Fibroblast of the aortic adventitia (primary cell): ENCODE data around the gene G6PD. TPM values are rescaled to one million over a fixed set of nuclear protein-coding genes. Genes with fewer than 3 reads are reported as not detected.

Experiments used
- DNase-seq: peaks from one replicate; pipeline ENCODE4 v3.0.0-alpha.2; 2010; ENCODE audit warnings: low read depth
- H3K4me3 ChIP-seq: 2 replicates; pipeline ENCODE4 v1.5.1; 2011; ENCODE audit warnings: low read depth, mild to moderate bottlenecking, control low read depth, low read length, moderate library complexity
- CTCF ChIP-seq: IDR thresholded peaks from 2 replicates; pipeline ENCODE4 v1.5.1; 2011; ENCODE audit warnings: mild to moderate bottlenecking, low read length, control low read depth, inconsistent platforms; ENCODE audit not compliant: insufficient read depth
- total RNA-seq: library from RNA; depleted of rRNA; stranded (reverse); fragments of >200 nt; gene quantifications from 2 replicates; pipeline ENCODE4 v1.2.3, GENCODE V29; 2012; ENCODE audit warnings: low replicate concordance

G6PD gene
- total RNA-seq, 1 donor, result 126 TPM

DNA sequence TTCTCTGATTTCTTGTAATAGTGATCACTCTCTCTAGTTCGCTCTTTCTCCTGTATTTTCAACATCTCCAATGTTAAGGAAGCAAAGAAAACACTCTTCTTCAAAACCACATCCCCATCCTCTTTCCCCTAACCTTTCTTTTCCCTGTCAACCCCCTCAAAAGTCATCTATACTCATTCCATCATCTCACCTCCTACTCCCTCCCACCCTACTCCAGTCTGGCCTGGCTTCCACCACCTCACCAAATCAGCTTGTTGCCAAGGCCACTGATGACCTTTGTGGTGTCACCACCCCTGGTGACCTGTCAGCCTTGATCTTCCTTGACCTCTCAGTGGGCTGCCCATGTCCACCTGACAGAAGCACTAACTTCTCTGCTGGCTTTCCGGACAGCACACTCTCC is 32.9 kb downstream of the G6PD start:
- TF ChIP-seq CTCF, result no peak
- H3K4me3 ChIP-seq, result no peak overlapping the region
- no peak for DNase-seq

- TF ChIP-seq CTCF, result no peak
- no peak overlapping the region for H3K4me3 ChIP-seq
- DNase-seq, result no peak
These were observed 33.6 kb downstream of the G6PD start for GRCh38 chrX:154512879-154513553.

DNA sequence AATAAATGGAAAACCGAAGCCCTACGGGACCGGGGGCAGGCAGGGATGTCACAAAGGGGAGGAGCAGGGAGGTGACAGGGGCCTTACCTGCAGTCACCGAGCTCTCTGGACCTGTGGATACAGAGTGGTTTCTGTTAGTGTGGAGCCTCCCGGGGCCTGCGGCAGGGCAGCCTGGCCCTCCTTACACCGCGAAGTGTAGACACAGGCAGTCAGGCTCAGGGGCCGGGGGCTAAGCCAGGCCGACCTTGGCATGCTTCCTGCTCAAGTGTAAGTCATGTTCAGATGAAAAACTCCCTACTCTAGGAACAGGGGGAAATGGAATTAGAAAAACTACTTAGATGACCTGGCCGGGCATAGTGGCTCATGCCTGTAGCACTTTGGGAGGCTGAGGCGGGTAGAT is 34.9 kb downstream of the G6PD start:
- no peak for DNase-seq
- no peak for TF ChIP-seq CTCF
- H3K4me3 ChIP-seq, result no peak overlapping the region

- TF ChIP-seq CTCF, result no peak
- no peak overlapping the region for H3K4me3 ChIP-seq
- no peak for DNase-seq
These were observed 37.2 kb downstream of the G6PD start for GRCh38 chrX:154509455-154509854.

- H3K4me3 ChIP-seq, result no peak overlapping the region
- TF ChIP-seq CTCF, result no peak
- no peak for DNase-seq
These were observed 38.3 kb downstream of the G6PD start for GRCh38 chrX:154508384-154508745.

- TF ChIP-seq CTCF, result no peak
- DNase-seq, result no peak
- H3K4me3 ChIP-seq, result no peak overlapping the region
These were observed 38.8 kb downstream of the G6PD start for GRCh38 chrX:154507673-154508383.
